Hepatic stellate cell (primary cell): ENCODE measurements around the gene TCAF1.
"Not testable (repeated sequence)": the region's sequence is repeated elsewhere in the genome, so short reads cannot be mapped to it uniquely, and the experiment has no call there.

ENCODE experiments used
- DNase-seq: peaks from one replicate; pipeline ENCODE4 v3.0.0; 2011; ENCODE audit warnings: low spot score

The TCAF1 gene

GRCh38 chr7:143855443-143855842, 46.5 kb downstream of the TCAF1 start:
- DNase-seq: not testable (repeated sequence)

GRCh38 chr7:143850682-143851081, 51.3 kb downstream of the TCAF1 start:
- DNase-seq: no peak

GRCh38 chr7:143849785-143850479, 52.0 kb downstream of the TCAF1 start:
- DNase-seq: no peak

GRCh38 chr7:143848192-143848591, 53.8 kb downstream of the TCAF1 start:
- no peak for DNase-seq

GRCh38 chr7:143846692-143847091, 55.3 kb downstream of the TCAF1 start:
- no peak for DNase-seq

GRCh38 chr7:143841696-143842095, 60.3 kb downstream of the TCAF1 start:
- not testable (repeated sequence) for DNase-seq

- not testable (repeated sequence) for DNase-seq
Measured at GRCh38 chr7:143840062-143840461, 61.9 kb downstream of the TCAF1 start.

- not testable (repeated sequence) for DNase-seq
Measured at GRCh38 chr7:143837223-143837622, 64.8 kb downstream of the TCAF1 start.

GRCh38 chr7:143836622-143837021, 65.4 kb downstream of the TCAF1 start:
- not testable (repeated sequence) for DNase-seq

GRCh38 chr7:143836088-143836487, 65.9 kb downstream of the TCAF1 start:
- DNase-seq: not testable (repeated sequence)

- not testable (repeated sequence) for DNase-seq
Measured at GRCh38 chr7:143826578-143826977, 75.4 kb downstream of the TCAF1 start.

- not testable (repeated sequence) for DNase-seq
Measured at GRCh38 chr7:143824295-143825135, 77.5 kb downstream of the TCAF1 start.

- DNase-seq: not testable (repeated sequence)
Measured at GRCh38 chr7:143823634-143824294, 78.2 kb downstream of the TCAF1 start.

GRCh38 chr7:143821392-143822277, 80.3 kb downstream of the TCAF1 start:
- DNase-seq: not testable (repeated sequence)

GRCh38 chr7:143817873-143818272, 84.1 kb downstream of the TCAF1 start:
- DNase-seq: not testable (repeated sequence)

- DNase-seq: not testable (repeated sequence)
Measured at GRCh38 chr7:143816471-143817133, 85.4 kb downstream of the TCAF1 start.

GRCh38 chr7:143810639-143811038, 91.3 kb downstream of the TCAF1 start:
- not testable (repeated sequence) for DNase-seq

- not testable (repeated sequence) for DNase-seq
Measured at GRCh38 chr7:143806664-143807071, 95.3 kb downstream of the TCAF1 start.
